ENCODE results near the gene OLA1.
A peak's percentile ranks its signal among the peaks of the same experiment; 100 is the strongest.

The OLA1 gene

DNA sequence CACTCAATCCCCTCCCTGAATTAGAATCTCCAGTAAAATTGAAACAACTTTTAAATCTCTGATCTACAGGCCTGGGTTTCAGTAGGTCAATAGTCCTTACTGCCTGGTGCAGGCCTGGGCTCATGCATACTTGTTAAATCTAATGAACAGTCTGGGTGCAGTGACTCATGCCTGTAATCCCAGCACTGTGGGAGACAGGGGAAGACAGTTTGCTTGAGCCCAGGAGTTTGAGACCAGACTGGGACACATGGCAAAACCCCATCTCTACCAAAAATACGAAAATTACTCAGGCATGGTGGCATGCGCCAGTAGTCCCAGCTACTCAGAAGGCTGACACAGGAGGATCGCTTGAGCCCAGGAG, 188.5 kb downstream of the OLA1 start:
- DNase-seq, result no peak

DNA sequence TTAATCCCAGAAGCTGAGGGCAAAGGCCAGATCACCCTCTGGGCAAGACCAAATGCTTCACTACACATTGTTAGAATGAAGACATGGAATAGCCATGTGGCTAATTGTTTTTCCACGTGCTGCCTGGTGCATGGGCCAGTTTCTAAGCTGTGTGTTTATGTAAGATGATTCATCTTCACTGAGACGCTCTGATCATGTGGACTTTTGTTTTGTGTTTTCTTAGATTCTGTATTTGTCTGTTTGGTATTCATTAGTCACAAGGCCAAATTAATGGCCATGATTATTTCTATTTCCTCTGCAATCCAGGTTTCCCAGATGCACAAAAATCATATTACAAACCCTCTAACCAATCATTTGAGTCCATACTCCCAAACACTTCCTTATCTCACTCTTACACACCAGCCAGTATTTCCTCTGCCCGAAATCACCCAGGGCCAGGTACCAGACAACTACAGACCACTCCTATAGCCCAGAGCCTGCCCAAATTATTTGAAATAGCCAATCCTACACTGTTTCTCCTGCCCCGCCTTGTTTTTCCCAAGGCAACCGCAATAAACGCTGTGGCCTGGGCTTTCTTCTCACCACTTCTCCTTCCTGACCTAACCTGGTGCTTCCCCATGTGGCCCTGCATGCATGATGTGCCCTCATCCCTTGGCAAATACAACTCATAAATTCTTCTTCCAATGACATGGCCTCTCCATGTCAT, 189.0 kb downstream of the OLA1 start:
- DNase-seq, result no peak

DNA sequence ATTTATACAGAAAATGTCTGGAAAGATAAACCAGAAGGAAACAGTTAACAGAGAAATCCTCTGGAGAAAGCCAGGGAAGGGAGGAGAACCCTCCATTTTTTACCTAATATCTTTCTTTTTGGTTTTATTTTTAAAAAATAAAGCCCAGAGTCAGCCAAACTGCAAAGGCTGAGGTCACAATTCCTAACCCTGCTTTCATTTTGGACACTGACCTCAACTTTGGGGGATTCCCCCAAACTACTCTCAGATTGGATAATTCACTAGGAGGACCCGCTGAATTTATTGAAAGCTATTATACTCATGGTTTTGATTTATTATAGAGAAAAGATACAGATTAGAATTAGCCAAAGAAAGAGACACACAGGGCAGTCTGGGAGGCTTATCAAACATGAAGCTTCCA, 189.9 kb downstream of the OLA1 start:
- no peak for DNase-seq

DNA sequence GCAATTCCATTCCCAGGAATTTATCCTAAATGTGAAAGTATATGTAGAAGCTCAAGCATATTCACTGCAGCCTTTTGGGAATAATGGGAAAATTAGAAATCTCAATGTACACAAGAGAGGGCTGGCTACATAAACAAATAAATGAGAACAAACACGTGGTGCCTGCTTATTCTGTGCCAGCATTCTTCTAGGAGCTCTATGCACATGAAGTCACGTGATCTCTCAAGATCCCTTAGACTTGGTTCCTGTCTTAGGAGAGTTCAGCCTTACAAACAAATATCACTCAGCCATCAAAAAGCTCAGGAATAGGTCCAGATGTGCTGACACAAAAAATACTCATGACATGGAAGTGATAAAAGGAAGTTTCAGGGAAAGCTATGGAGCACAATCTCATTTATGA, 190.3 kb downstream of the OLA1 start:
- DNase-seq, result no peak

DNA sequence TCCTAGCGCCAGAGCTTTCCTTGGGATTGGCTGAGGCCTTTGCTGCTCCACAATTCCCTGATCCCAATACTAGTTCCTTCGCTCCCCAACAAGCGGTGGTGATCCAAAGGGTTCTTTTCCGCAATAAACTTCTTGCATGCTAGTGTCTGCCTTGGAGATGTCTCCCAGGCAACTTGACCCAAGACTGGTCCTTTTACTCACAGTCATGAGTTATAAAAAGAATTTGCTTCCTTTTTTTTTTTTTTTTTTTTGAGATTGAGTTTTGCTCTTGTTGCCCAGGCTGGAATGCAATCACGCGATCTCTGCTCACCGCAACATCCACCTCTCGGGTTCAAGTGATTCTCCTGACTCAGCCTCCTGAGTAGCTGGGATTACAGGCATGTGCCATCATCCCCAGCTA, 193.4 kb downstream of the OLA1 start:
- DNase-seq, result no peak

DNA sequence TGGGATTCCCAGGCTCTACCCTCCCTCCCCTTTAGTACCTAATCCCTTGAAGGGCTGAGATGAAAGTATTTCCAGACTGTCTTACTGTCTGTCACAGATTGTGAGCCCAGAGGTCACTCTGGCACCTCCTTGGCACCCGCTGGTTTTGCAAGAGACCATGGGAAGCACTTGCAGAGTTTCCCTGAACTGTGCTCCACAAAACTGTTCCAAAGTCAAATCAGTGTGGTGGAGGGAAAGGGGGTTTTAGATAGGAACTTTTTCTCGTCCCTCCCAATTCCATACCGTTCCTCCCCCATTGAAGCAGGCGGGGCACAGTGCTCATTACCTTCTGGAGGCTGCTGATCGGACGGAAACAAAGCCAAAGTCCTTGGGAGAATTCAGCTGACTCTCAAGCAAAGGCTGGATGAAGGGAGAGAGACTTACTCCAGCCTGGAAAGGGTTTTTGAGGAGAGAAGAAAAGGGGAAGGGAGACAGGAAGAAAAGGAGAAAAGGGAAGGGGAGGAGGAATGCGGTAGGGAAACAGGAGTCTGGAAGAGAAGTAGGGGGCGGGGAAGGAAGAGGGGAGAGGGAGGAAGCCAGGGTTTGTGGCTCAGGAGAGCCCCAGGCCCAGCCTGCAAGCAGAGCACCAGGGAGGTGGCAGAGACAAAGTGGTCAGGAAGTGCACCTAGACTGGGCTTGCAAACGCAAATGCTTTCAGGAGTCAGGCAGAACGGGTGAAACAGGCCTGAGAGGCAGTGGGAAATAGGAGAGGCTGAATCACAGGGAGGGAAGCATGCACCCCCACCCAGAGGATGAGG, 194.8 kb downstream of the OLA1 start:
- no peak for DNase-seq

DNA sequence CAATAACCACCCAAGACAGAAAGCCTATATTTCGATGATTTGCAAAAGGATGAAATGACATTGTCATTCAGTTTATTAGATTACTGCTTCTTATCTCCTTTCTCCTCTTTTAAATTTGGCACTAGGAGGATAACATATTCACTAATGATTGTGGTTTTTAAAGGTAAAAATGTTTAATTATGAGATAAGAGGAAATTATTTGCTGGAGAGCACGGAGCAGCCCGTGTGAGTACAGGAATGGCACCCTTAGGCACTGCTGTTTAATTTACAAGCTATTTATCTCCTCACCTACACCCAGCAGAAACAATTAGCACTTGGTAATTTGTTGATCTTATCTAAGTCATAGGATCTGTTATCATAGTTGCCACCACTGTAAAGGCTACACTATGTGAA, 195.8 kb downstream of the OLA1 start:
- no peak for DNase-seq

DNA sequence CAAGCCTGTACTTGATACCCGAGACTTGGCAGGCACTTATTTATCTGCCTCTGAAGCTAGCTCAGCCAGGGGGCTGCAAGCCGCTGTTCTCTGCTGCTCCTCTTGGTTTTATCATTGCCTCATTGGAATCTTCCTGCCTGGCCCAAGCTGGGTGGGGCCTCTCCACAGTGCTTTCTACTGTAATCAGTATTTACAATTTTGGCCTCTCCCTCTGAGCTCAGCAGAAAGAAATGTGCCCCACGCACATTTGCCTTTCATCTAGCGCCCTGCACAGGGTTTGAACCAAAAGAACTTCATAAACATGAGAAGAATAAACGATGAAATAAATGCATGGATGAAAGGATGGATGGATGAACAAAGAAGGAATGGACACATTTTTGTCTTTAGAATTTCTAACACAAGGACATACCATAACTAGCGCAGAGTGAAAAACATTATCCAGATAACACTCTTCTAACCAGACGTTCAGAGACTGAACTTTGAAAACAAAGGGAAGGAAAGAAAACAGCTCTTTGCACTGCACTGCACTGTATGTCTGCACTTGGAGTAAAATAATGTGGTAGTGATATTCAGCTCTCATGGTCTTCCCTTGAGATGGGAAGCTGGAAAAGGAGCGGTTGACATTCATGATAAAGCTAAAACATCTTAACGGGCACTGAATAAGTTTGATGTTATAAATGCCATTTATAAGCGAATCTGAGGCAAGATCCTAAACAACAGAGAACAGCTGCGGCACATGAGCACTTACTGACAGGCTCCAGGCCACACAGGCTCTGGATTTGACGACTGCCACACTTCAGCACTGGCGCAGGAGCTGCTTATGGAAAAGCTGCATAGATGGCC, 196.4 kb downstream of the OLA1 start:
- DNase-seq, result no peak

DNA sequence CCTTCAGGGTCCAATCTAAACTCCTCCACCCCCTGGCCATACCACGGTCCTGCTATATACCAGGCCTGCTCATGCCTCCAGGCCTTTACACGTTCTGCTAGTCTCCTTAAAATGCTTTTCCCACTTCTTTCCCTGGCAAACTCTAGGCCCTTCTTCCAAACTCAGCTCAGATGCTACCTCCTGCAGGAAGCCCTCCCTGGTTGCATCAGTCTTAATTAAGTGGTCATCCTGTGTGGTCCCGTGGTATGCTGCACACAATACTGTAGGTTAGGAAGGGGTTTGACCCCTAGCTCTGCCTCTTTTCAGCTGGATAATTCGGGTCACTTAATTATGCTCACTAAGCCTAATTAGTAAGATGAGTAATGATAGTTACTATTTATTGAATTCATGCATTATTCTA, 197.3 kb downstream of the OLA1 start:
- no peak for DNase-seq

DNA sequence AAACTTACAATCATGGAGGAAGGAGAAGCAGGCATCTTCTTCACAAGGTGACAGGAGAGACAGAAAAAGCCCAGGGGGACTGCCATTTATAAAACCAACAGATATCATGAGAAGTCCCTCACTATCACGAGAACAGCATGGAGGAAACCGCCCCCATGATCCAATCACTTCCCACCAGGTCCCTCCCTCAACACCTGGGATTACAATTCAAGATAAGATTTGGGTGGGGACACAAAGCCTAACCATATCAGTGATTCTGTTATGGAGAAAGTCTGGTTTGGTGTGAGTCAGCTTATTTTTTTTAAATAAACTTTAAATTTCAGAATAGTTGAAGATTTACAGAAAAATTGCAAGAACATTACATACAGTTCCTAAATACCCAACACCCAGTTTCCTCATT, 198.4 kb downstream of the OLA1 start:
- no peak for DNase-seq

DNA sequence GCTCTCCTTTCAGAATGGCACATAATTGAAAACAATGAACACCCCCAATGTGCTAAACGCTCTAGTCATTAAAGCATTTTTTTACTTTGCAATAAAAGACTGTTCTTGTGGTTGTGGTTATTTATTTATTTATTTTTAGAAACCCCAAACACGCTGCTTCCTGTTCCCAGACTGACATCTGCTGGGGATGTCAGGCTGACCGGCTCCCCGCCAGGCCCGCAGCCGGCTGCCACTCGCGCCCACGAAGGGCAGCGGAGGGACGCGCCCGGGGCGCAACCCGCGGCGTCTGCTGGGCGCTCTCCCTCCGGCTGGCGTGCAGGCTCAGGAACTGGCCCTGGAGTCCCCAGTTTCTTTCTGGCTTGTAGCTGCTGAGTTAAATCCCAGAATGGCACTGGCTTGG, 200.1 kb downstream of the OLA1 start:
- no peak for DNase-seq

DNA sequence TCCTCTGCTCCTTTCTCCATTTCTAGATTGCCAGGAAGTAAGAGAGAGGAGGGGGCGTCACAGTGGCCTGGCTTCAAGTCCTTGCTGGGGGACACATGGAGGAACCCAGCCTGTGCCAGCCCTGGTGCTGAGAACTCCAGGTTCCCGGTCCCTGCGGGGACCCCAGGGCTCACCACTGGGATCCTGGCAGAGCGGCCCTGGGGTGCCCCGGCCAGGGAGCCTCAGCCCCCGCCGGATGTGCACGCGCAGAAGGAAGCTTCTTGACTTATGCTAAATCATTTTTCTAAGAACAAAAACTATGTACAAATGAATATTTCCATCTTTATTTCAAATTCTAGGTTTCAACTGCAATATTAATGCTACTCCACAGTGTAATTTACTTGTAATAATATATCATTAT, 200.6 kb downstream of the OLA1 start:
- DNase-seq, result no peak

DNA sequence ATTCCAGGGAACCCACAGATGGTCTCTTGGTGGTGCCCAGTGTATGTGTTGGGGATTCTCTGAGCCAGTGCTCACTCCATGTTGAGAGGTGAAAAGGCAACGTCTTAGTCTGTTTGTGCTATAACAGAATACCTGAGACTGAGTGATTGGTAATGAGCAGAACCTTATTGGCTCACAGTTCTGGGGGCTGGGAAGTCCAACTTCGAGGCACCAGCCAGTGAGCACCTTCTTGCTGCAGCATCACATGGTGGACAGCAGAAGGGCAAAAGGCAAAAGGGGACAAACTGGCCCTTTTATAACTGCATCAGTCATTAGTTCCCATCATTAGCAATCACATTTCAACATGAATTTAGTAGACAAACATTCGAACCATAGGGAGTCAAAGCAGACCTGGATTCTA, 202.2 kb downstream of the OLA1 start:
- no peak for DNase-seq

DNA sequence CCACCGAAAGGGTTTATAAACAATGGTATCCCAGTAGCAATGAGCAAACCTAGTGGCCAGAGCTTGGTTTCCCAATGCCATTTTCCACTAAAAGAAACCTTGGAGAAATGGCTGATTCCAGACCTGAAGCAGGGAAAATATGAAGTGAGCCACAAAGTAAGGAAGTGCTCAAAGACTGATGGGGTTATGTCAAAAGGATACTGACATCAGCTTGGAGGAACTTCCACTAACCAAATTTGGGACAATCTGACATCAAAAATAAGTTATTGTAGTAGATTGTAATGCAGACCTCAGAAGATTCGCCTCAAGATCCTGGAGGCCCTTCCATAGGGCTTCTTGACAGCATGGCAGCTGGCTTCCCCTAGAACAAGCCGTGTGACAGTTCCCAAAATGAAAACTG, 203.8 kb downstream of the OLA1 start:
- DNase-seq, result no peak

DNA sequence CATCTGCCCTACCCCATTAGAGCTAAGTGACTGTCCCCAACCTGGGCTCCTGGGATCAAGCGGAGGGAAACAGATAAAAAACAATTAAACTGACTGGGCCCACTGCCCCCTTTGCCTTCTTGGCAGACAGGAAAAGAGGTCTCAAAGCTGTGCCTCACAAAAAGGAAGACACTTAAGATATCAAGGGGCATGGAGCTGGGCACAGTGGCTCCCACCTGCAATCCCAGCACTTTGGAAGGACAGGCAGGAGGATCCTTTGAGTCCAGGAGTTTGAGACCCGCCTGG, 208.0 kb downstream of the OLA1 start:
- DNase-seq, result no peak

DNA sequence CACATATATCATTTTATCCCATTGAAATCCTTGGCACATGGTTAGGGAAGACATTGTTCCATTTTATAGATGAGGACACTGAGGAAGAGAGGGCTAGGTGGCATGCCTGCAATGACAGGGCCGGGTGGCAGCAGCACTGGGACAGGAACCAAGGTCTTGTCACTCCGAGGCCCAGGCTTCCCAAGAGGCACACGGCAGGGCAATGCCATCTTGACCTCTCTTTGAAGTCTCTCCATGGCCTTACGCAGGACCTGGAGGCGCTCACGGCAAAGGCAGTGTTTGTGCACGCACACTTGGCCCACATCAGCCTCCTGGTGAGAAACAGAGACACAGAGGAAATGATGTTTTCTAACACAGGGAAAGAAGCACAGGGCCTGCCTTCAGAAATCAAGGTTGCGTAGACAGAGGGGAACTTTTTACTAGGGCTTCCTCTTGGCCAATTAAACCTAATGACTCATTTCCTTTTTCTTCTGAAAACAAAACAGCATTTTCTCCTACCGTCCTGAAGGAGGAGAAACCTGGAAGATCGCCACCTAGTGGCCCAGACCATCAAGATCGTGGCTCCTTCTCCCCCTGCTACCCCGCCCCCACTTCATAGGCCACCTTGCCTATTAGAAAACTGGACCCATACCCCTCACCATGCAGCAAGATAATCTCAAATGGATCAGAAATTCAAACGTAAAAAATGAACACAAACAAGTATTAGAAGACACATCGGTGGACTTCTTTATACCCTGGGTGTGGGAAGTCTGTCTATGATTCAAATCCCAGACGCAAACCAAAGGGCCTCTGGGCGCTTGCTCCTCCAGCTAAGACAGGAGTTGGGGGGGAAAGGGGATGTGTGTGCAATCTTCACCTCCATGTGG, 208.5 kb downstream of the OLA1 start:
- peak; percentile 45 for DNase-seq

DNA sequence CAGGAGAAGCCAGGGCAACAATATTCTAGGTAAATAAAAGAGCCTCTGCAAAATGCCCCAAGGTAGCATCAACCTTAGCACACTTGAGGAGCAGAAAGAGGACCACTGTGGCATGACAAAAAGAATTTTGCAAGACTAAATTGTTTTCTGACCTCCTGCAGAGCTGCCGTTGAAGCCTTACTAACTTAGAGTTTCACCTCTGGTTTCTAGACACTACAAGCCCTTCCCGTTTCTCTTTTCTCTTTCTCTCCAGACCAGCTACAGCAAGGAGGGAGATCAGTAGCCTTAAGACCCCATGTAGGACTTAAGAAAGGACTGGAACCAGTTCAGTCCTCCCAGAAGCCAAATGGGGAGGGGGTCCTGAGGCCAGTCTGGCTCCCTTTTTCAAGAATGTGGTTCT, 209.9 kb downstream of the OLA1 start:
- DNase-seq, result no peak

DNA sequence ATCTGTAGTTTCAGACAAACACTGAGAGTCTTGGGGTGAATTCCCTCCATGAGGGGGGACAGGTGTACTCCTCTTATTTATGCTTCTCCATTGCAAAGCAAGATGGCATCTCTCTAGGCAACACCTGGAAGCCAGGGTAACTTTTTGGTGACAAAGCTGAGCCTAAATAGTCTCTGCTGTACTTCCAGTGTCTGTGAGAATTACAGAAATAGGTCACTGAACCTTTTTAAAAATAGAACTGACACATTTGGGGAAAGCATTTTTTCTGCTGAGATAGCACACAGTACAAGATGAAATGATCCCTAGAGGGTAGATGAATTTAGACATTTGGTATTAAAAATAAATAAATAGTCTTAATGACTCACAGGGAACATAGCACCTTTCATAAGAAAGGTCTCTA, 211.5 kb downstream of the OLA1 start:
- no peak for DNase-seq

DNA sequence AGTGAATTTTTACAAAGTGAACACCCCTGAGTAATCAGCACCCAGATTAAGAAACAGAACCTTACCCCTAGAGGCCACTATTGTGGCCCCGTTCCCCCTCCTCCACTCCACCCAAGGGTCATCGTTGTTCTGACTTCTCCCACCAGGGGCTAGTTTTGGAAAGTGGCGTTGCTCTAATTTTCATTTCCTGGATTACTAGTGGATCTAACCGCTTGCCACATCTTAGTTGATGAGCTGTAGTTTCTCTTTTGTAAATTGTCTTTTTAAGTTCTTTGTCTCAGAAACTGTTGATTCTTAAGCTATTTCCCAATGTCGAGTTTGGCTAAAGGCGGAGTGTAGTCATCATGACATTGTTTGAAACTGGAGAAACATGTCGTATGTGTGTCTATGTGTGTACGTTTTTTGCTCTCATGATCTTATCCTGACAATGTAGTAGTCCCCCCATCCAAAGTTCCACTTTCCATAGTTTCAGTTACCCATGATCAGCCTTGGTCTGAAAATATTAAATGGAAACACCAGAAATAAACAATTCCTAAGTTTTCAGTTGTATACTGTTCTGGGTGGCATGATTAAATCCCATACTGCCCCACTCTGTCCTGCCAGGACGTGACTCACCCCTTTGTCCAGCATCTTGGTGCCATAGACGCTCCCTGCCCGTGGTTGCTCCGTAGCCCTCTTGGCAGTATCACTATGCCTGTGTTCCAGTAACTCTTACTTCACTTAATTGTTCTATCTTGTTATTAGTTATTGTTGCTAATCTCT, 212.2 kb downstream of the OLA1 start:
- no peak for DNase-seq

DNA sequence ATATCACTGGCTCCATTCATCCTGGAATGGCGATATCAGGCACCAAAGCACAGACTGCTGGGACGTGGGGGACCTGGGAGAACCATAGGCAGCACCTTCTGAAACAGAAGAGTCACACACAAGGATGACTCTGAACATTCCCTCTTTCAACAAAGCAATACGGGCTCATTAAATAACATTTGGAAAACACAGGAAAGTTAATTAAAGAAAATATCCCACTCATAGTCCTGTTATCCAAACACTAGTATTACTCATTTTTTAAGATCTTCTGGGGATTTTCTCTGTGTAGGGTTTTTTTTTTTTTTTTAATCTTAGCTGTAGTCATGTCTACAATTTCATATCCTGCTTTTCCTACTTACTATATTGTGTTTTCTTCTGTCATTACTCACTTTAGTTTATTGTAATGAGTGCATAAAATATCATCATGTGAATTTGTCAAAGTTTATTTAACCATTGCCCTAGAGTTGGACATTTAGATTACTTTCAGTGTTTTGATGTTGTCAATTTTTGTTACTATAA, 213.2 kb downstream of the OLA1 start:
- no peak for DNase-seq

DNA sequence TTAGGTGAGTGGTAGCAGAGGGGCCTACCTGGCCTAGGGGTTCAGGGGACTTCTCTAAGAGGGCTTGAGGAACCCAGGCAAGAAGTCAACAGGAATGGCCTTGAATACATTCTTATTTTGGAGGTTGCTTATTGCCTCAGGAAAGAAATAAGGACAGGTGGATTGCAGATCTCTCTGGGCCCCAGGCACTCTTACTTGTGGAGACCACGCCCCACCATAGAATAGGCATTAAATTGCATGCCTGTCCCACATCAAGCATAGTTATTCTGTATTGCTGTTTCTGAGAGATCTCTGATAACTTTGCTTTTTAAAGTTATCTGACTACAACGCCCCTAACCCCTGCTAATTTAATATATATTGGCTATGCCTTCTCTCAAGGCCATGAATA, 215.2 kb downstream of the OLA1 start:
- DNase-seq, result no peak

DNA sequence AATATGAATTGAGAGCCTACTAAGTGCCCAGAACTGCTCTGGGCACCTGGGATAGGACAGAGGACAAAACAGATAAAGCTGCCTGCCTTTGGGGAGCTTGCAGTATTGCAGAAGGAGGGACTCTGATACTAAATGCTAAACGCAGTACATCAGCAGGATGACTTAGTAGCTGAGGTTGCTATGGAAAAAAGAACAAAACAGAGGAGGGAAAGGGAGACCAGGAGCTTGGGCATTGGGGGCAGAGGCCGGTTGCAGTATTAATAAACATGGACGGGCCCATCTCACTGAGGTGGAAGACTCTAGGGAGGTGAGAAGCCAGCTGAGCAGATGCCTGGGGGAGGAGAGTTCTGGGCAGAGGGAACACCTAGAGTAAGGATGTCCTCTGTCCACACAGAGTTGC, 217.1 kb downstream of the OLA1 start:
- DNase-seq, result no peak

All from 8988T (cell line).